Esophagus muscularis mucosa (tissue), 4 donors: ENCODE measurements around the gene AGBL1. TPM values are rescaled to one million over a fixed set of nuclear protein-coding genes. Genes with fewer than 3 reads are reported as not detected.

Experiments used
- DNase-seq: peaks from one replicate; pipeline ENCODE4 v3.0.0-alpha.2; 2017; ENCODE audit errors: extremely low spot score
- H3K27ac ChIP-seq, 4 donors: fragments of 200-600 bp; sonication (generic); replicated peaks in 1 of 4; 1 replicate in 3 of 4; 2 replicates in 1 of 4; pipeline ENCODE4 v1.5.1; 2016 to 2019; ENCODE audit warnings: mild to moderate bottlenecking in 1 of 4
- H3K27me3 ChIP-seq, 4 donors: fragments of 200-600 bp; sonication (generic); one replicate each; pipeline versions ENCODE4 v1.5.1 to v1.6.0; 2016 to 2019
- H3K36me3 ChIP-seq, 4 donors: fragments of 200-600 bp; sonication (generic); one replicate each; pipeline ENCODE4 v1.5.1; 2016 to 2019
- H3K4me1 ChIP-seq, 4 donors: fragments of 200-600 bp; sonication (generic); one replicate each; pipeline ENCODE4 v1.5.1; 2016 to 2019
- H3K4me3 ChIP-seq, 4 donors: fragments of 200-600 bp; sonication (generic); 1 replicate in 2 of 4; 2 replicates in 2 of 4; pipeline ENCODE4 v1.5.1; 2016 to 2019; ENCODE audit warnings: mild to moderate bottlenecking in 4 of 4, moderate library complexity in 1 of 4
- H3K9me3 ChIP-seq, 4 donors: fragments of 200-600 bp; sonication (generic); 1 replicate in 3 of 4; 2 replicates in 1 of 4; pipeline ENCODE4 v1.5.1; 2016 to 2019
- CTCF ChIP-seq, 3 experiments: fragments of 200-600 bp in 2 of 3; fragments of 450-650 bp in 1 of 3; sonication (generic) in 2 of 3; IDR thresholded peaks; one replicate each; pipeline ENCODE4 v1.5.1; 2017 to 2019; ENCODE audit warnings: antibody characterized with exemption in 3 of 3, mild to moderate bottlenecking in 2 of 3, moderate library complexity in 1 of 3
- EP300 ChIP-seq: sonication (generic); formaldehyde crosslinking; IDR thresholded peaks from one replicate; pipeline ENCODE4 v1.6.1; 2017; ENCODE audit warnings: antibody characterized with exemption
- POLR2A ChIP-seq: fragments of 450-650 bp; IDR thresholded peaks from one replicate; pipeline ENCODE4 v1.6.1; 2017; ENCODE audit warnings: antibody characterized with exemption, moderate library complexity, mild to moderate bottlenecking, low read depth
- POLR2AphosphoS5 ChIP-seq, 2 donors: sonication (generic); formaldehyde crosslinking; IDR thresholded peaks; one replicate each; pipeline ENCODE4 v1.6.1; 2017; ENCODE audit warnings: antibody characterized with exemption in 2 of 2
- WGBS: methylation state at CpG from one replicate; pipeline ENCODE4 v1.1.5; 2018; 5-methylcytosine and 5-hydroxymethylcytosine counted together
- intact Hi-C: fragments of 100-400 bp; cut with DNase I; formaldehyde crosslinking; loops from one replicate; pipeline ENCODE4 v1.15.1; 2023
- total RNA-seq, 4 donors: library from RNA; depleted of rRNA; stranded (reverse); fragments of >200 nt; gene quantifications; one replicate each; pipeline versions ENCODE4 v1.1.0 to v1.2.1, GENCODE V29; 2016

The AGBL1 gene
- total RNA-seq, 4 donors from 2014 or later, result 0.06 TPM; not detected in 3

GRCh38 chr15:86040356-86041033 is 39.2 kb upstream of the AGBL1 start:
- H3K9me3 ChIP-seq, result no peaks in the 10 kb centered on the region
- no peak overlapping the region for H3K4me3 ChIP-seq
- WGBS, result 85% methylated on average over 6 of the region's 6 CpGs
- DNase-seq, result no peak
- H3K27me3 ChIP-seq, result peaks cover 0 to 9% (median 0%) of the 10 kb centered on the region in 4 donors
- H3K36me3 ChIP-seq, result no peaks in the 10 kb centered on the region
- H3K4me1 ChIP-seq, result no peaks in the 10 kb centered on the region
- H3K27ac ChIP-seq, result no peak overlapping the region
- intact Hi-C loops, result no loop called here
- TF ChIP-seq POLR2A (no peak), CTCF (IDR thresholded peaks at IDR 0.05) (no peak), POLR2AphosphoS5 (IDR thresholded peaks at IDR 0.05) (no peak), EP300 (no peak)

- H3K36me3 ChIP-seq, result no peaks in the 10 kb centered on the region
- no peaks in the 10 kb centered on the region for H3K4me1 ChIP-seq
- 61% methylated on average over 6 of the region's 6 CpGs for WGBS
- DNase-seq, result no peak
- H3K27ac ChIP-seq, result no peak overlapping the region
- intact Hi-C loops, result no loop called here
- peaks cover 0 to 9% (median 0%) of the 10 kb centered on the region in 4 donors for H3K27me3 ChIP-seq
- TF ChIP-seq POLR2A, result no peak
- no peak for TF ChIP-seq EP300
- no peak for TF ChIP-seq POLR2AphosphoS5 (IDR thresholded peaks at IDR 0.05)
- no peak for TF ChIP-seq CTCF (IDR thresholded peaks at IDR 0.05)
- no peak overlapping the region for H3K4me3 ChIP-seq
- H3K9me3 ChIP-seq, result no peaks in the 10 kb centered on the region
Observed at GRCh38 chr15:86041399-86041798, 38.3 kb upstream of the AGBL1 start.

GRCh38 chr15:86042226-86042625 is 37.4 kb upstream of the AGBL1 start:
- intact Hi-C loops, result no loop called here
- DNase-seq, result no peak
- Histone ChIP-seq H3K9me3 (no peaks in the 10 kb centered on the region), H3K4me1 (no peaks in the 10 kb centered on the region), H3K36me3 (no peaks in the 10 kb centered on the region), H3K4me3 (no peak overlapping the region), H3K27ac (no peak overlapping the region), H3K27me3 (peaks cover 0 to 9% (median 0%) of the 10 kb centered on the region in 4 donors)
- 100% methylated on average over 1 of the region's 1 CpG for WGBS
- TF ChIP-seq CTCF (IDR thresholded peaks at IDR 0.05), result no peak
- TF ChIP-seq EP300, result no peak
- no peak for TF ChIP-seq POLR2AphosphoS5 (IDR thresholded peaks at IDR 0.05)
- TF ChIP-seq POLR2A, result no peak

- 36% methylated on average over 1 of the region's 1 CpG for WGBS
- no peaks in the 10 kb centered on the region for H3K9me3 ChIP-seq
- intact Hi-C loops, result no loop called here
Observed at GRCh38 chr15:86044981-86045380, 34.7 kb upstream of the AGBL1 start.

More at GRCh38 chr15:86044981-86045380, 34.7 kb upstream of the AGBL1 start:
- no peak for DNase-seq
- peaks cover 0 to 9% (median 0%) of the 10 kb centered on the region in 4 donors for H3K27me3 ChIP-seq
- no peak overlapping the region for H3K4me3 ChIP-seq
- no peaks in the 10 kb centered on the region for H3K36me3 ChIP-seq
- no peaks in the 10 kb centered on the region for H3K4me1 ChIP-seq
- no peak overlapping the region for H3K27ac ChIP-seq
- no peak for TF ChIP-seq CTCF (IDR thresholded peaks at IDR 0.05)
- no peak for TF ChIP-seq POLR2AphosphoS5 (IDR thresholded peaks at IDR 0.05)
- TF ChIP-seq EP300, result no peak
- TF ChIP-seq POLR2A, result no peak
